Subcutaneous adipose tissue (tissue), 4 donors: ENCODE measurements around the gene CSNK1D. TPM values are rescaled to one million over a fixed set of nuclear protein-coding genes. Genes with fewer than 3 reads are reported as not detected.

Source experiments
- total RNA-seq, 4 donors: library from RNA; depleted of rRNA; stranded (reverse); fragments of >200 nt; gene quantifications; one replicate each; pipeline ENCODE4 v1.1.0, GENCODE V29; 2016
- TF ChIP-seq, protein P1 (sequence below): fragments of 450-650 bp; IDR thresholded peaks from one replicate; pipeline ENCODE4 v1.5.1; 2016; ENCODE audit warnings: low read depth, mild to moderate bottlenecking, control low read depth, antibody characterized with exemption, moderate library complexity

The CSNK1D gene
- total RNA-seq, 4 donors from 2014 or later = 55.1 to 139 (median 64.5) TPM

DNA sequence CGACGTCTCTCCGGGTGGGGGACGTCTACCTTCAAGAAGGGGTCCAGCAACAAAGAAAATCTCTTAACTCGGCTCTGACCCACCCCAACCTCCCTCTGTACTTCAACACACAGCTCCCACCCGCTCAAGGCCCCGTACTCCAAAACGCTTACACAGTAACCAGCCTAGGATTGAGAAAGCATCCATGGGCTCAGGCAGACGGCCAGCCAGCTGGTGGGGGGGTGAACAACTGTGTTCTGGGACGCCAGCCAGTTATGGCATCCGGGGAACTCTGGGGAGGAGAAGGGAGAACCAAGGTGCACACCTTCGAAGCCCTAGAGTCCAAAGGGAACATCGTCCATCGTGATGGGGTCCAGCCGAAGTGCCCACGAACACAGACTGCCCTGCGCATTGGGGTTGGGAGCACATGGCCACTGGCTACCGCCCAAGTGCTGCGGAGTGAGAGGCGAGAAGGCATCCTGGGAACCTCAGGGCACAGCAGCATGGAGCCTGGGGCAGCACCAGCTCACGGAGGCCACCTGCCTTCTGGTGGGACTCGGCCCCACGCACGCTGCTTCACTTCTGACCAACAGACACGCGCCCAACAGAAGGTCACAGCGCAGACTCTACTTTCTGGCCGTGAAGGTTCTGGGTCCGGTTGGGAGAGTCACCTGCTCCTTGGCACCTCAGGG lies 30.4 kb downstream of the CSNK1D start:
- TF ChIP-seq, protein P1, sequence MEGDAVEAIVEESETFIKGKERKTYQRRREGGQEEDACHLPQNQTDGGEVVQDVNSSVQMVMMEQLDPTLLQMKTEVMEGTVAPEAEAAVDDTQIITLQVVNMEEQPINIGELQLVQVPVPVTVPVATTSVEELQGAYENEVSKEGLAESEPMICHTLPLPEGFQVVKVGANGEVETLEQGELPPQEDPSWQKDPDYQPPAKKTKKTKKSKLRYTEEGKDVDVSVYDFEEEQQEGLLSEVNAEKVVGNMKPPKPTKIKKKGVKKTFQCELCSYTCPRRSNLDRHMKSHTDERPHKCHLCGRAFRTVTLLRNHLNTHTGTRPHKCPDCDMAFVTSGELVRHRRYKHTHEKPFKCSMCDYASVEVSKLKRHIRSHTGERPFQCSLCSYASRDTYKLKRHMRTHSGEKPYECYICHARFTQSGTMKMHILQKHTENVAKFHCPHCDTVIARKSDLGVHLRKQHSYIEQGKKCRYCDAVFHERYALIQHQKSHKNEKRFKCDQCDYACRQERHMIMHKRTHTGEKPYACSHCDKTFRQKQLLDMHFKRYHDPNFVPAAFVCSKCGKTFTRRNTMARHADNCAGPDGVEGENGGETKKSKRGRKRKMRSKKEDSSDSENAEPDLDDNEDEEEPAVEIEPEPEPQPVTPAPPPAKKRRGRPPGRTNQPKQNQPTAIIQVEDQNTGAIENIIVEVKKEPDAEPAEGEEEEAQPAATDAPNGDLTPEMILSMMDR = no peak

DNA sequence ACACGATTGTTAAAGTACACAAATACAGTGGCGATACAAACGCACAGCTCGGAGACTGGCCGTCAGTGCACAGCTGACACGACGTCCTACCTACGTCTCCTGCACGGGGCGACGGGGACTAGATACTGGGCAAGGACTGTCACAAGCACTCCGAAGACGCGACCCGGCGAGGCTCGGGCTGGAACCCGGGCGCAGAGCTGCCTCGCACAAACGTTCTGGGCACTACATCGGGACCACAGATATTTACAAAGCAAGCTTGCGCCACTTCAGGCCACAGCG lies 30.9 kb downstream of the CSNK1D start:
- TF ChIP-seq, protein P1 = no peak

DNA sequence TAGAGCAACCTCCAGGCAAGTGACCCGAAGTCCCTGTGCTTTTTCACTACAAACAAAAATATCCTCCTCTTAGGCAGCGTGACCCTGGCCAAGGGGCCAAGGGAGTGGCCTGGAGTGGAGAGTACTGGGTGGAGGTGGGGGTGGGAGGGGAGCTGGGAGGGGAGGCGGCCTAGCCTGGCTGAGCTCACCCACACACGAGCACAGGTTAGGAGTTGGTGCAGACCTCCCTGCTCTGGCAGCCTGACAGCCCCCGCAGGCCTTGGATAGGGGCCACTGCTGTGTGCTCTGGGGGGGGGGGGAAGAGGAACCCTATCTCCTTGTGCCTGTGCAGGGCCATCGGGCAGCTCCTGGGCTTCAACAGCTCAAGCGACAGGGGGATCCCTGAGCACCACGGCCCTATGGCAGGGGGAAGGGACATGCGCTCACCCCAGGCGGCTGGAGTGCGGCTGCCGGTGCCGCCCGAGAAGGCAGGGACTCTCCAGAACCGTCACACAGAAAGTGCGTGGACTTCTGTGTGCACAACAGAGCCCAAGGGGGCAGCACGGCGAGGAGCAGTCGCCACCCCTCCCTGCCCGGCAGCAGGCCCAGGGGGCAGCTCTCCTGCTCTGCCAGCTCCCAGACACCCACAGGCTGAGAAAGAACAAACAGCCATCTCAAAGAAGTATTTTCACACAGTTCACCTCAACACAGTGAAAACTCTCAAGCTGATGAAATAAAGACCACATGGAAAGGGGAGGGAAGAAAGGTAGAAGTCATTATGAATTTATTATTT lies 31.4 kb downstream of the CSNK1D start:
- TF ChIP-seq, protein P1 = no peak

DNA sequence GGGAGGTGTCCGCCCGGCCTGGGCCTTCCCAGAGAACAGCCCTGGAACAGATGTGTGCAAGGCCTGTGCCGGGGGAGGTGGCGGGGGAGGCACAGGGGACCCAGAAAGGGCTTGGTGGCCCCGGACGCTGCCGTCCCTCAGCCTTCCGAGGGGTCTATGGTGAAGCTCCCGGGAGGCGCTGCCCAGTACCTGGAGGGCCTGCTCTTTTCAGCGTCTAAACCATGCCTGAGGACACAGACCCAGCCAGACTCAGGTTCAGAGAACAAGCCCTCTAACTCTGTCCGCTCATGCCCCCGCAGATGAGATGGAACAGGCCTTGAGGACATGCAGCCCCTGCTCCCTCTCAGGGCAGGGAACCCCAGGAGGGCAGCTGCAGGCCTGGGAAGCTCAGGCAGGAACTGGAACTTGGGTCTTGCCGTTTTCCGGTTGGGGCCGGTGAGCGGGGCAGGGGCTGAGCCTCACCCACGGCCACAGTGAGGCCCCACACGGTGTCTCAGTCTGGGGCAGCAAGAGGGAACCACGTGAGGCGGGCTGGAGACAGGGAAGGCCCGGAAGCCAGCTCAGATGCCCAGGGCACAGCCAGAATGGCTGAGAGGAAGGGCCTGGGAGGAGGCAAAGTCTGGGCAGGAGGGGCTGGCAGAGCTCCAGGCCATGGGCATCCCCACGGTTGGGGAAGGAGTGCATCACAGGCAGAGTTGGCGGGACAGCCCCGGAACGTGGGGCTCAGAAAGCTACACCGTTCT lies 32.1 kb downstream of the CSNK1D start:
- TF ChIP-seq, protein P1 = no peak

DNA sequence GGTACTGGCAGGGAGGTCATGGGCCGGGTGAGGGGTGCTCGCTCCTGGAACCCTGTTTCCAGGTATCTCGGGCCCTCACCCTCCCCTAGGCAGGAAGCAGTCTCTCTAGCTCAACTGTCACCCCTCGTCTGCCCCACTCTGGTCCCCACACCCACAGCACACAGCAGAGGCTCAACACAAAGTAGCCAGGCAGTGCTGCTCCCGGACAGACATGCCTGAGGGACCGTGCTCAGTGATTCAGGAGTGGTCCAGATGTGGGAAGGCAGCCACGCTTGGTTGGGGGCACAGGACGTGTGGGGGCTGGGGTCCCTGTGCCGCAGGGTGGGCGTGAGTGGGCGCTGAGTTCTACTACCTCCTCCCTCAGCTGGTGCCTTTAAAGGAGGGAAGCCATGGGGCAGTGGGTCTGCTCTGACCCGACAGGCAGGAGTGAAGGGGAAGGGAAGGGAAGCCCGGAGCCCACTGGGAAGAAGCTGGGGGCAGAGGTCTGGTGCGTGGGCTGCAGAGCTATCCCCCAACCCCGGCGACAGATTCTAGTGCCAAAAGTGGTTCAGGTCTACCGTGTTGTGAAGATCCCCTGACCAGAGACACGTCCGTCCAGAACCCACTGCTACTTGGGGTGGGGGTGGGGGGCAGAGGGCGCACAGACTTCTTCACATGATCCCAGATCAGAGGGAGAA lies 32.9 kb downstream of the CSNK1D start:
- TF ChIP-seq, protein P1 = no peak

DNA sequence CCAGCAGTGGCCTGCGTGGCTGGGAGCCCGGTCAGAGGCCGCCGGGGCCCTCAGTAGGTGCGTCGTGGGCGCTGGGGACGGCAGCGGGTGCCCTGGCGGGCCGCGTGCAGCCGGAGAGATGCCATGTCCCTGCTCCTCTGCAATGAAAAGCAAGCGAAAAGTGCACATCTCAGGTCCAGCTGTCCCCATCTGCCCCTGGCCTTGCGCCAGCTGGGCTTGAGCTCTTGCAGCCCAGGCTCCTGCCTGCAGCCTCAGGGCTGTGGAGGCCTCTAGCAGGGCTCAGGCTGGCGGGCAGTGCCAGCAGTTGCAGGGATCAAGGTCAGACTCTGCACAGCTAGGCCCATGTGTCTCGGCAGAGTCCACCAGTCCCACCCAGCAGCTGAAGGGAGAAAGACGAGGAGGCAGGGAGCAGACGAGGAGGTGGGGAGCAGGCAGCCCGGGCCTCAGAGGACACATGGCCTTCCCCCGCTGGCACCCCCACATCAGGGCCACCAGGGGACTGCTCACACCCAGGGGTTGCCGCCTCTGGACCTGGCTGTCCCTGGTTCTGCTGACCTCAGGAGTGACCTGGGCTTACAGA lies 33.5 kb downstream of the CSNK1D start:
- TF ChIP-seq, protein P1 = no peak
